ENCODE measurements around the gene NCAM2. TPM values are rescaled to one million over a fixed set of nuclear protein-coding genes. Genes with fewer than 3 reads are reported as not detected.
A peak's percentile ranks its signal among the peaks of the same experiment; 100 is the strongest.

Gene NCAM2
- total and polyA plus RNA-seq, 2 of the 8 experiments (the other 6 are each of a cell fraction or from before 2014, with no cell fraction given): 0.14 to 1.1 TPM

DNA sequence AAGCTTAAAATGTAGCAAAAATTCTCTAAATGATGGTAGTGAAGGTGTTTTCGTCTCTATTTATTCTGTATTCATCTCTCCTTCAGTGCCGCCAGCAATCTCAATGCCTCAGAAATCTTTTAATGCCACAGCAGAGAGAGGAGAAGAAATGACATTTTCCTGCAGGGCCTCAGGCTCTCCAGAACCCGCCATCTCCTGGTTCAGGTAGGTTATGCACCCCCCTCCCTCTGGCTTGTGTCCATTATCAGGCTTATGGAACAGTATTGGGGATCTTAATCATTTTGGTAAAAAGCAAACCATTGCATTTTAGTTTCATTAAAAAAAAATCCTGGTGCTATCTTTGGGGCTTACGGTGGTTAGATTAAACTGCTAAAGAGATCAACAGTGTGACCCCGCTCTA lies 326.1 kb downstream of the NCAM2 start:
- Histone ChIP-seq H3K14ac (ENCODE audit: insufficient read length) (no peak overlapping the region), H4K20me1 (replicated peaks in 1 of 2; ENCODE audit: control insufficient read depth in 1 of 2, insufficient read depth in 2 of 2, low read length in 2 of 2) (no peaks in the 10 kb centered on the region), H3K36me3 (ENCODE audit: control insufficient read depth in 2 of 4, insufficient read depth in 4 of 4, low read length in 3 of 4) (no peaks in the 10 kb centered on the region), H4K91ac (replicated peaks; ENCODE audit: insufficient read length, low read length) (no peak overlapping the region), H4K5ac (ENCODE audit: insufficient read length, low read depth, low read length) (no peak overlapping the region), H2AFZ (ENCODE audit: low read length) (no peak overlapping the region), H3K27ac (ENCODE audit: low read depth, low read length) (no peak overlapping the region), H3K4me1 (replicated peaks in 1 of 4; ENCODE audit: control insufficient read depth in 3 of 4, insufficient read depth in 4 of 4, low read length in 3 of 4) (no peaks in the 10 kb centered on the region), H2AK5ac (ENCODE audit: low read depth, low read length) (no peak overlapping the region), H3K4ac (replicated peaks; ENCODE audit: insufficient read length, low read depth, low read length) (no peak overlapping the region), H3K4me3 (ENCODE audit: extremely low read depth in 1 of 4, insufficient read depth in 2 of 4, low read depth in 3 of 4, low read length in 4 of 4) (no peak overlapping the region), H3K4me2 (ENCODE audit: insufficient read depth in 1 of 2, low read depth in 2 of 2, low read length in 2 of 2) (no peak overlapping the region), H3K79me1 (ENCODE audit: low read depth, low read length) (no peaks in the 10 kb centered on the region), H3K9me3 (ENCODE audit: insufficient read depth in 2 of 2, low read depth in 1 of 2, low read length in 1 of 2) (no peaks in the 10 kb centered on the region), H2BK20ac (ENCODE audit: low read length) (no peak overlapping the region), H3K9ac (replicated peaks in 1 of 4; ENCODE audit: extremely low read depth in 1 of 4, low read depth in 3 of 4, low read length in 3 of 4) (no peak overlapping the region), H2BK5ac (ENCODE audit: low read depth, low read length) (no peak overlapping the region), H3K56ac (replicated peaks; ENCODE audit: insufficient read length, low read depth, low read length) (no peak overlapping the region), H2BK15ac (ENCODE audit: low read length) (no peak overlapping the region), H3K18ac (ENCODE audit: extremely low read depth, low read length) (no peak overlapping the region), H4K8ac (ENCODE audit: extremely low read depth, insufficient read depth, low read length) (no peak overlapping the region), H3K27me3 (replicated peaks in 1 of 4; ENCODE audit: control insufficient read depth in 3 of 4, extremely low read depth in 1 of 4, insufficient read depth in 3 of 4, low read length in 3 of 4) (no peaks in the 10 kb centered on the region), H2BK120ac (replicated peaks; ENCODE audit: low read depth, low read length) (no peak overlapping the region), H2BK12ac (ENCODE audit: low read depth, low read length) (no peak overlapping the region), H3K79me2 (ENCODE audit: control insufficient read depth in 1 of 2, insufficient read depth in 2 of 2, low read length in 2 of 2) (no peaks in the 10 kb centered on the region), H3K23ac (ENCODE audit: insufficient read length) (no peak overlapping the region), H3K23me2 (ENCODE audit: low read depth, low read length) (no peaks in the 10 kb centered on the region)
- WGBS, 2 experiments (ENCODE audit: extremely low coverage in 1 of 2, insufficient coverage in 1 of 2, insufficient read length in 1 of 2, insufficient replicate concordance in 2 of 2, low coverage in 1 of 2, low lambda C conversion rate in 2 of 2, missing lambda C conversion rate in 1 of 2): 78% methylated on average over 5 of the region's 5 CpGs; no CpG with 5 or more reads in 1 of the 2 experiments
- DNase-seq (ENCODE audit: low read depth in 1 of 2, low spot score in 2 of 2) (no peak), FAIRE-seq (no peak)
- POLR2A ChIA-PET (ENCODE audit: partially characterized antibody): no interaction called here
- CTCF ChIA-PET (ENCODE audit: partially characterized antibody): interaction anchor here (0.6 to 1.2 kb wide), 3 partner anchors 17 to 40 kb away, joined by 3 read pairs; no protein-coding TSS in a partner anchor
- TF ChIP-seq FOSL1 (IDR thresholded peaks at IDR 0.05; ENCODE audit: insufficient read depth, low read depth, low read length): no peak
- TF ChIP-seq, protein P1, sequence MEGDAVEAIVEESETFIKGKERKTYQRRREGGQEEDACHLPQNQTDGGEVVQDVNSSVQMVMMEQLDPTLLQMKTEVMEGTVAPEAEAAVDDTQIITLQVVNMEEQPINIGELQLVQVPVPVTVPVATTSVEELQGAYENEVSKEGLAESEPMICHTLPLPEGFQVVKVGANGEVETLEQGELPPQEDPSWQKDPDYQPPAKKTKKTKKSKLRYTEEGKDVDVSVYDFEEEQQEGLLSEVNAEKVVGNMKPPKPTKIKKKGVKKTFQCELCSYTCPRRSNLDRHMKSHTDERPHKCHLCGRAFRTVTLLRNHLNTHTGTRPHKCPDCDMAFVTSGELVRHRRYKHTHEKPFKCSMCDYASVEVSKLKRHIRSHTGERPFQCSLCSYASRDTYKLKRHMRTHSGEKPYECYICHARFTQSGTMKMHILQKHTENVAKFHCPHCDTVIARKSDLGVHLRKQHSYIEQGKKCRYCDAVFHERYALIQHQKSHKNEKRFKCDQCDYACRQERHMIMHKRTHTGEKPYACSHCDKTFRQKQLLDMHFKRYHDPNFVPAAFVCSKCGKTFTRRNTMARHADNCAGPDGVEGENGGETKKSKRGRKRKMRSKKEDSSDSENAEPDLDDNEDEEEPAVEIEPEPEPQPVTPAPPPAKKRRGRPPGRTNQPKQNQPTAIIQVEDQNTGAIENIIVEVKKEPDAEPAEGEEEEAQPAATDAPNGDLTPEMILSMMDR (IDR thresholded peaks at IDR 0.05; ENCODE audit: control extremely low read depth in 1 of 3, insufficient read depth in 1 of 3, low read depth in 1 of 3, low read length in 3 of 3): peak; percentile 38 to 53 (median 46)
- peak; percentile 48 to 52 for TF ChIP-seq RAD21 (IDR thresholded peaks at IDR 0.05 in 1 of 2, conservative IDR thresholded peaks at IDR 0.05 in 1 of 2; ENCODE audit: low read depth in 2 of 2, low read length in 2 of 2)
- no peak for TF ChIP-seq PHF8 (conservative IDR thresholded peaks at IDR 0.05; ENCODE audit: low read depth, low read length)
